ENCODE results near the gene NUDT14. TPM values are rescaled to one million over a fixed set of nuclear protein-coding genes. Genes with fewer than 3 reads are reported as not detected.

The NUDT14 gene
- total RNA-seq, 1 experiment from 2014 or later = 26.1 TPM

DNA sequence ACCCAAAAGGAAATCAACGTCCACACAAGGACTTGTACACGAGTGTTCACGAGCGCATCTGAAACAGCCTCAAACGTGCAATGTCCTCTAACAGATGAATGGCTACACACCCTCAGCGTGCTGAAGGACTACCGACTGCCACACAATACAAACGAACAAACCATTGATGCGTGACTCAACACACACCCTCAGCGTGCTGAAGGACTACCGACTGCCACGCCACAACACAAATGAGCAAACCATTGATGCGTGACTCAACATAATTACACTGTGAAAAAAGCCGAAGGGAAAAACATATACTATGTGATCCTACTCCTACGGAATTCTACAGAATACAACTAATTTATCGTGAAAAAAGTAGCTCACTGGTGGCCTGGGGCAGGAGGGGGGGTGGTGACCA lies 42.1 kb upstream of the NUDT14 start:
- Mint-ChIP-seq H3K36me3 (ENCODE audit: insufficient read depth, unreplicated experiment) (peaks cover 69% of the 10 kb centered on the region), H3K4me3 (ENCODE audit: unreplicated experiment) (no peak overlapping the region), H3K27ac (ENCODE audit: low read depth, unreplicated experiment) (no peak overlapping the region), H3K4me1 (ENCODE audit: insufficient read depth, unreplicated experiment) (no peaks in the 10 kb centered on the region), H3K27me3 (ENCODE audit: insufficient read depth, unreplicated experiment) (no peaks in the 10 kb centered on the region), H3K9me3 (ENCODE audit: unreplicated experiment) (no peaks in the 10 kb centered on the region)
- ChIA-PET POLR2A (no interaction called here), CTCF (interaction anchor here (0.6 to 1.2 kb wide), 2 partner anchors 57 to 65 kb away, joined by 3 read pairs; no protein-coding TSS in a partner anchor)
- no TSS peak for BruUV-seq (replicated peaks)
- TF ChIP-seq, protein P1, sequence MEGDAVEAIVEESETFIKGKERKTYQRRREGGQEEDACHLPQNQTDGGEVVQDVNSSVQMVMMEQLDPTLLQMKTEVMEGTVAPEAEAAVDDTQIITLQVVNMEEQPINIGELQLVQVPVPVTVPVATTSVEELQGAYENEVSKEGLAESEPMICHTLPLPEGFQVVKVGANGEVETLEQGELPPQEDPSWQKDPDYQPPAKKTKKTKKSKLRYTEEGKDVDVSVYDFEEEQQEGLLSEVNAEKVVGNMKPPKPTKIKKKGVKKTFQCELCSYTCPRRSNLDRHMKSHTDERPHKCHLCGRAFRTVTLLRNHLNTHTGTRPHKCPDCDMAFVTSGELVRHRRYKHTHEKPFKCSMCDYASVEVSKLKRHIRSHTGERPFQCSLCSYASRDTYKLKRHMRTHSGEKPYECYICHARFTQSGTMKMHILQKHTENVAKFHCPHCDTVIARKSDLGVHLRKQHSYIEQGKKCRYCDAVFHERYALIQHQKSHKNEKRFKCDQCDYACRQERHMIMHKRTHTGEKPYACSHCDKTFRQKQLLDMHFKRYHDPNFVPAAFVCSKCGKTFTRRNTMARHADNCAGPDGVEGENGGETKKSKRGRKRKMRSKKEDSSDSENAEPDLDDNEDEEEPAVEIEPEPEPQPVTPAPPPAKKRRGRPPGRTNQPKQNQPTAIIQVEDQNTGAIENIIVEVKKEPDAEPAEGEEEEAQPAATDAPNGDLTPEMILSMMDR (IDR thresholded peaks at IDR 0.05; ENCODE audit: unreplicated experiment) = no peak
- DNase-seq (ENCODE audit: unreplicated experiment) = no peak
- intact Hi-C loops (cut with micrococcal nuclease) = no loop called here

DNA sequence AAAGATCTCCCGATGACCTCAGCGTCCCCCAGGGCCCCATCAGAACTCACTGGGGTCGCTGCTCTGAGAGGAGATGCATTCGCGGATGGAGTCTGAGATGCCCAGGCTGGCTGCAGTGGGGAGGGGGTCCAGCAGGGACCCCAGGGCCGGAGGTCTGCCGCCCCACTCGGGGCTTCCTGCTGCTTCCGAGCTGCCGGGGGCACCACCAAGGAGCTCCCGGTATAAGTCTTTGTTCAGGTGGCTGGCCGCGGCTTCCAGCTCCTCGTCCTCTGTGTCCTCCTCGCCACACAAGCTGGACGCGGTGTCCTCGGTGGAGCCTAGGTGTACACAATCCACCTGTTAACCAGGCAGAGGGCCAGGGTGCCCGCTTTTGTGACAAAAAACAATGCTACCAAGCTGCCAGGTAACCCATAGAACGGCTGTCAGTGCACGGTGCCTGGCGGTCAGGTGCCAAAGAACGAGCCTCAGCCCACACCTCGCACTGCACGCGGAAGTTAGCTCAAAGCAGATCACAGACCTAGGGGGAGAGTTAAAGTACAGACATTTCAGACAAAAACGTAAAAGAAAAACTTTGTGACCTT lies 40.6 kb upstream of the NUDT14 start:
- DNase-seq (ENCODE audit: unreplicated experiment) = no peak
- H3K27ac Mint-ChIP-seq (ENCODE audit: low read depth, unreplicated experiment) = no peak overlapping the region

DNA sequence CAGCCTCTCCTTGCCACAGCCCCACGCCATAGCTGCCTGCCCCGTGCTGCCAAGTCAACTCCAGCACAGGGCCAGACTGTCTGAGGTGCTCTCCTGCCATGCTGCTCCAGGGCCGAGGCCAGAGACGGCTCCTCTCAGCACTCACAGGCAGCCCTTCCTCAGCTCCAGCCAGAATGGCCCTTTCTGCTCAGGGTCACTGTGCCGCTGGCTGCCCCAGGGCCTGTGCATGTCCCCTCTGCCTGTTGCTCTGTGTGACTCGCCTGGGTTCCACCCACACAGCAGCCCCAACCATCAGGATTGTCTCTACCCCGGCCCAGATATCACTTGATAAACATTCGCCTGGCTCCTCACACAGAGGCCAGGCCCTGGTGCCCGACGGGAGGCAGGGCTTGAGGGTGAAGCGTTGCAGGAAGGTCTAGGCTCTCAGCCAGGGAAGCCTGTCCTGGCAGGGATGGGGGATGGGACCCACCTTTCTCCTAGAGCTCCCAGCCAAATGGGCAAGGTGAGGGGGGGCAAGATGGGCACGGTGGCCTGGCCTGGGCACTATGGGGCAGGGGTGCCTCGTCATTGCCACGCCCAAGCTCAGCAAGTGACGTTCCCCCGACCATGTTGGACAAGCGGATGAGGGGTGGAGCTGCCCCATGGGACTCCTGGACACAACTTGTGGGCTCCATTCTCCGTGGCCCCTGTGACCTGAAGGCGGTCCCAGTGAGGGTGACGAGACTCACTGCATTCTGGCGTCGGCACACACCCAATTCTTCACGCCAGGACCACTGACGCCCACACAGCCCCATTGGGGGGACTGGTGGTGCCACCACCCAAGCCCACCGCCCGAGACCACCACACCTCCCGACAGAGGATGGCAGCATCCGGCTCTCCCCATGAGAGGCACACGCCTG lies 39.8 kb upstream of the NUDT14 start:
- intact Hi-C loops (cut with micrococcal nuclease) = no loop called here
- TF ChIP-seq, protein P1 (IDR thresholded peaks at IDR 0.05; ENCODE audit: unreplicated experiment) = no peak
- Mint-ChIP-seq H3K27ac (ENCODE audit: low read depth, unreplicated experiment) (no peak overlapping the region), H3K9me3 (ENCODE audit: unreplicated experiment) (no peaks in the 10 kb centered on the region), H3K27me3 (ENCODE audit: insufficient read depth, unreplicated experiment) (no peaks in the 10 kb centered on the region), H3K4me3 (ENCODE audit: unreplicated experiment) (no peak overlapping the region), H3K36me3 (ENCODE audit: insufficient read depth, unreplicated experiment) (peaks cover 70% of the 10 kb centered on the region), H3K4me1 (ENCODE audit: insufficient read depth, unreplicated experiment) (no peaks in the 10 kb centered on the region)
- CTCF ChIA-PET = no interaction called here
- no peak for DNase-seq (ENCODE audit: unreplicated experiment)
- no TSS peak for BruUV-seq (replicated peaks)
- POLR2A ChIA-PET = no interaction called here

More for the DNA sequence above, 40.6 kb upstream of the NUDT14 start:
- CTCF ChIA-PET = no interaction called here
- intact Hi-C loops (cut with micrococcal nuclease) = no loop called here
- BruUV-seq (replicated peaks) = no TSS peak
- H3K4me3 Mint-ChIP-seq (ENCODE audit: unreplicated experiment) = no peak overlapping the region
- TF ChIP-seq, protein P1 (IDR thresholded peaks at IDR 0.05; ENCODE audit: unreplicated experiment) = no peak
- peaks cover 73% of the 10 kb centered on the region for H3K36me3 Mint-ChIP-seq (ENCODE audit: insufficient read depth, unreplicated experiment)
- no peaks in the 10 kb centered on the region for H3K4me1 Mint-ChIP-seq (ENCODE audit: insufficient read depth, unreplicated experiment)
- H3K27me3 Mint-ChIP-seq (ENCODE audit: insufficient read depth, unreplicated experiment) = no peaks in the 10 kb centered on the region
- H3K9me3 Mint-ChIP-seq (ENCODE audit: unreplicated experiment) = no peaks in the 10 kb centered on the region
- POLR2A ChIA-PET = no interaction called here

DNA sequence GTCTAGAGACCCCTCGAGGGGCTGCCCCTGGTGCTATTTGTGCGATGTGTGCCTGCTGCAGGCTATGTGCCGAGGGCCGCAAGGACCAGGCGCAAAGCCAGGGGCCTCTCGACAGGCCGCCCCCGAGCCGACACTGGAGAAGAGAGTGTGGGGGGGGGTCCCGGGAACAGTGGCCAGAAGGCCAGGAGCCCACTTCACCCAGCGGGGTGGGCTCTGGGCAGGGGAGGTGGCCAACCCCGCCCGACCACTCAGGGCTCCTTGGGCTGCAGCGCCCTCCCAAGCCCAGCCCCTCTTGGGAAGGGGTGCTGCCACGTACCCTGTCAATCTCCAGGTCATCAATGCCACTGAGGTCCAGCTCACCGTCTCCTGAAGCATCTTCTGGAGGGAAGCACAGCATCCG lies 38.6 kb upstream of the NUDT14 start:
- no peaks in the 10 kb centered on the region for H3K4me1 Mint-ChIP-seq (ENCODE audit: insufficient read depth, unreplicated experiment)
- TF ChIP-seq, protein P1 (IDR thresholded peaks at IDR 0.05; ENCODE audit: unreplicated experiment) = no peak
- DNase-seq (ENCODE audit: unreplicated experiment) = no peak
- ChIA-PET CTCF (no interaction called here), POLR2A (interaction anchor here (0.6 kb wide), 1 partner anchor 178 kb away, joined by 3 read pairs; no protein-coding TSS in a partner anchor)
- BruUV-seq (replicated peaks) = no TSS peak
- no peak overlapping the region for H3K4me3 Mint-ChIP-seq (ENCODE audit: unreplicated experiment)
- H3K9me3 Mint-ChIP-seq (ENCODE audit: unreplicated experiment) = no peaks in the 10 kb centered on the region
- peaks cover 71% of the 10 kb centered on the region for H3K36me3 Mint-ChIP-seq (ENCODE audit: insufficient read depth, unreplicated experiment)
- H3K27me3 Mint-ChIP-seq (ENCODE audit: insufficient read depth, unreplicated experiment) = no peaks in the 10 kb centered on the region
- H3K27ac Mint-ChIP-seq (ENCODE audit: low read depth, unreplicated experiment) = no peak overlapping the region
- intact Hi-C loops (cut with micrococcal nuclease) = no loop called here
